Activated naive CD8-positive, alpha-beta T cell treated with anti-CD3 and anti-CD28 coated beads, Interleukin-2, amount 50 U/mL, for 16 hours (primary cell): ENCODE measurements around the gene CUX1.
"Not testable (repeated sequence)": the region's sequence is repeated elsewhere in the genome, so short reads cannot be mapped to it uniquely, and the experiment has no call there.

Experiments
- DNase-seq: peaks from one replicate; pipeline ENCODE4 v3.0.0-alpha.2; 2020; ENCODE audit warnings: low read depth, low spot score

CUX1 gene

GRCh38 chr7:102044984-102045673 is 227.7 kb downstream of the CUX1 start:
- no peak for DNase-seq

DNA sequence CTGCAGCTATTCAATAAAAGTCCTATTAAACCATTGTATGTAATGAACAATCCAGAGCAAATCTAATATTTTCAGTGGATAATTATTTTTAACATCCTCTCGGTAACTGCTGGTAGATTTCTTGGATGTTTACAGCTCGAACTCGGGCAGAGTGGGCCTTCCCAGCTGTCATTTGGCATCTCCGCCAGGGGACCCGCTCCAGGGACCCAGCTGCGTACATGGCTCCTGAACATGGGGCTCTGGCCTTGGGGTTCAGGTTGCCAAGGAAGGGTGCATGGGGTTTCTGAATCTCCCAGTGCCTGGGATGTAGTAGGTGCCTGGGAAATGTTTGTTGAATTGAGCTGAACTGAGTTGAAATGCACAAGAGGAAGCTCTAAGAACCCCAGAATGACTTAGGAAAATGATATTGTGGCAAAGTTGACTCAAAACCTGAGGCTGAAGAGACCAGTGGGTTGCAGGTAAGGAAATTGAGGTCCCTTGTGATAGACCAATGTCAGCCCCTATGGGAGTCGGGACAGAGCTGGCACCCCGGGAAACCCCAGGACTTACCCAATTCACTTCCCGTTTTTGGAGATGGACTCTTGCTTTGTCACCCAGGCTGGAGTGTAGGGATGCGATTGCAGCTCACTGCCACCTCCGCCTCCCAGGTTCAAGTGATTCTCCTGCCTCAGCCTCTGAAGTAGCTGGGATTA is 228.4 kb downstream of the CUX1 start:
- no peak for DNase-seq

DNA sequence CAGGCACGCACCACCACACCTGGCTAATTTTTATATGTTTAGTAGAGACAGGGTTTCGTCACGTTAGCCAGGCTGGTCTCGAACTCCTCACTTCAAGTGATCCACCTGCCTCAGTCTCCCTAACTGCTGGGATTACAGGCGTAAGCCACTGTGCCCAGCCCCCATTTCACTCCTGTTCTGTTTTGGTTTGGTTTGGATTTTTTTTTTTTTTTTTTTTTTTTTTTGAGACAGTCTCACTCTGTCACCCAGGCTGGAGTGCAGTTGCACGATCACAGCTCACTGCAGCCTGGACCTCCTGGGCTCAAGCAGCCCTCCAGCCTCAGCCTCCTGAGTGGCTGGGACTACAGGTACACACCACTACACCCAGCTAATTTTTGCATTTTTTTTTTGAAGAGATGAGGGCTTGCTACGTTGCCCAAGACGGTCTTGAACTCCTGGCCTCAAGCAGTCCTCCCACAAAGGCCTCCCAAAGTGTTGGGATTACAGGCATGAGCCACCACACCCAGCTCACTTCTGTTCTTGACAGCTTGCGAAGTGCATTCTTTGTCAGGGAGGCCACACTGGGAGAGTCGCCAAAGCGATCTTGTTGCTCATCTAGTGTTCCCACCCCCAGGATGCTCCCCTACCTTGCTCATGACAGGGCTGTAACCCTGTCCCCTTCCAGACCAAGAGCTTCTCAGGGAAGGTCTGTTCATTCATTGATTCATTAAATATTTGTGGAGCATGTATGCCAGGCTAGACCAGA is 229.1 kb downstream of the CUX1 start:
- no peak for DNase-seq

DNA sequence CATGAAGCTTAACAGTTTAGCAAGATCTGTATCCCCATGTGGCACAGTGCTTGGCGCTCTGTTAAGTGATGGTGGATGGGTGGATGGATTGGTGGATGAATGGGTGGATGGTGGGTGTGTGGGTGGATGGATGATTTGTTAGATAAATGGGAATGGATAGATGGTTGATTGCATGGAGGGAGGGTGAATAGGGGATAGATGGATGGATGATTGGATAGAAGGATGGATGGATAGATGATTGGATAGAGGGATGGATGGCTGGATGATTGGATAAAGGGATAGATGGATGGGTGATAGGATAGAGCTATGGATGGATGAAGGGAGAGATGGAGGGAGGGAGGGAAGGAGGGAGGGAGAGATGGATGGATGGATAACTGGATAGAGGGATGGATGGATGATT is 229.7 kb downstream of the CUX1 start:
- DNase-seq: no peak

- DNase-seq: no peak
Observed at GRCh38 chr7:102049765-102050164, 232.3 kb downstream of the CUX1 start.

DNA sequence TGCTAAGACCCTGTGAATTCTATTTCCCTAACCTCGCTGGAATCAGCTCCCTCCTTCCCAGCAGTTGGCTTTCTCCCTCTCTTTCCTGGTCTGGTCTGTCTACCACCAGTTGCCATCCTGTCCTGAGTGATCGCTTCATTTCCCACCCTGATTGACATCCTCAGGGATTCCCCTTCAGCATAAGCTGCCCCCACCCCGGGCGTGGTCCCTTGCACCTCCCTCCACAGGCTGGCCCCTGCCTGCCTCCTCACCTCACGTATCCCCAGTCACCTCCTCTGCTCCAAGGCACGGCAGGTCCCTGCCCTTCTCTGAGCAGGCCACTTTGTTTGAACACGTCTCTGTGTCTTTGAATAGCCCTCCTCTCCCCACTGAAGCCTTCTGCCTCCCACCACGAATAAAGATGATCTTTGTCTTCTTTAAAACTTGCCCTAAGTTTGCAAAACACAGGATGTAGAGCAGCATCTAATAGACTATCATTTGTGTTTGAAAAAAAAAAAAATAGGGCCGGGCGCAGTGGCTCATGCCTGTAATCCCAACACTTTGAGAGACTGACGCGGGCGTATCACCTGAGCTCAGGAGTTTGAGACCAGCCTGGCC is 233.5 kb downstream of the CUX1 start:
- no peak for DNase-seq

- not testable (repeated sequence) for DNase-seq
Observed at GRCh38 chr7:102051736-102052135, 234.3 kb downstream of the CUX1 start.

GRCh38 chr7:102054158-102054557 is 236.7 kb downstream of the CUX1 start:
- DNase-seq: no peak

GRCh38 chr7:102055181-102055976 is 238.0 kb downstream of the CUX1 start:
- DNase-seq: no peak

DNA sequence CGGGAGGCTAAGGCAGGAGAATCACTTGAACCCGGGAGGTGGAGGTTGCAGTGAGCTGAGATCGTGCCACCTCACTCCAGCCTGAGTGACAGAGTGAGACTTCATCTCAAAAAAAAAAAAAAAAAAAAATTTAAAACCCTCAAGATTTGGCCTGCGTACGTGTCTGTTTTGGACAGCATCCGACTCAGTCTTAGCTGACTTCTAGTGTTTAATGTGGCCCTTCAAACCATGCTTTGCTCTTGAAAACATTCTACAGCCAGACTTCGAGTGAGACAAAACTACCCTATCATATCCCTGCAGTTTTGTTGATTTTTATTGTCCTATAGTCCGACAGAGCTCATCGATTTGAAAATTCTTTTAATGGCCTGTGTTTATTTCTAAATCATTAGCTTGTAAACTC is 242.1 kb downstream of the CUX1 start:
- no peak for DNase-seq

GRCh38 chr7:102061354-102061945 is 244.0 kb downstream of the CUX1 start:
- DNase-seq: no peak

GRCh38 chr7:102061981-102062390 is 244.6 kb downstream of the CUX1 start:
- DNase-seq: no peak

GRCh38 chr7:102063690-102064180 is 246.3 kb downstream of the CUX1 start:
- DNase-seq: no peak

- no peak for DNase-seq
Observed at GRCh38 chr7:102064361-102065025, 247.1 kb downstream of the CUX1 start.

DNA sequence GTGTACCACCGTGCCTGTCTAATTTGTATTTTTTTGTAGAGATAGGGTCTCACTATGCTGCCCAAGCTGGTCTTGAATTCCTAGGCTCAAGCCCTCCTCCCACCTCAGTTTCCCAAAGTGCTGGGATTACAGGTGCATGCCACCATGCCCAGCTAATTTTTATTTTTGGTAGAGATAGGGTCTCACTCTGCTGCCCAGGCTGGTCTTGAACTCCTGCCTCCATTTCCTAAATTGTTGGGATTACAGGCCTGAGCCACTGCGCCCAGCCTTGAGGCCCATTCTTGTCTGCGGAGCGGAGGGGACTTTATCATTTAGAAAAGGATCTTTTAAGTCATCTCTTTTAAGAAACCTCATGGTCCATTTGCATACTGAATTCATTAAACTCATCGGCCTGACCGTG is 247.8 kb downstream of the CUX1 start:
- no peak for DNase-seq

GRCh38 chr7:102066476-102066875 is 249.1 kb downstream of the CUX1 start:
- no peak for DNase-seq

DNA sequence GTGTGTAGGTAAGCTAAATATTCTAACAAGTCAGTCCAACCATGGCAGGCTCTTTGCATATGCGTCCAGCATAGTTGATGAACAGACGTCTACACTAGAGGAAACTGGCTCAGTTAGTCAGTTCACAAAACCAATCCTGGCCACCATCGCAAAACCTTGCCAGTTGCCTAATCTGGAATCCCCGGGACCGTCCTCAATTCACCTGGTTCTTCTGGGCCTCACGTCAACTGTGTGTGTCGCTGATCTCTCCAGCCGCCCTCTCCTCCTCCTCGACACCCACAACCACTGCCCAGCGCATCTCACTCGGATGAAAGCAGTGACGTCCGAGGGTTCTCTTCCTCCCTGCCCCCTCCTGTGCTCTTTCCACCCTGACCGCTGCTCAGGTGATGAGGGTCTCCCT is 251.4 kb downstream of the CUX1 start:
- DNase-seq: no peak

- no peak for DNase-seq
Observed at GRCh38 chr7:102069931-102070629, 252.7 kb downstream of the CUX1 start.

DNA sequence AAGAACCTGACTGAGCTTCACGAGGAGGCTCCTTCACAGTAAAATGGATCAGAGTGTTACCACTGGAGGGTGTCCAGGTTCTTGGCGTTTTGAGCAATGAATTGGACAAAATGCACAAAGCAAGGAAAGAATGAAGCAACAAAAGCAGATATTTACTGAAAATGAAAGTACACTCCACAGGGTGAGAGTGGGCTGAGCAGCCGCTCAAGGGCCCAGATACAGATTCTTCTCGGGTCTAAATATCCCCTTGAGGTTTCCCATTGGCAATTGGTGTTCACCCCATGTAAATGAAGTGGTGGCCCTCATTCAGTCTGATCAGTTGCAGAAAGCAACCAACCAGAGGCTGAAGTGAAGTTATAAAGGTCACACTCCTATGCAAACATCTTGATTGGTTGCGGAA is 254.6 kb downstream of the CUX1 start:
- DNase-seq: no peak
